ENCODE measurements around the gene PITPNM3. TPM values are rescaled to one million over a fixed set of nuclear protein-coding genes. Genes with fewer than 3 reads are reported as not detected.

Gene PITPNM3
- total RNA-seq, 1 experiment from 2014 or later = 0.84 TPM

- no peak for DNase-seq (ENCODE audit: extremely low read depth, low read depth)
These were observed 2.0 kb downstream of the PITPNM3 start for GRCh38 chr17:6554342-6554741.

GRCh38 chr17:6551869-6552531 is 4.4 kb downstream of the PITPNM3 start:
- no peak for DNase-seq (ENCODE audit: extremely low read depth, low read depth)

GRCh38 chr17:6551356-6551755 is 5.0 kb downstream of the PITPNM3 start:
- no peak for DNase-seq (ENCODE audit: extremely low read depth, low read depth)

GRCh38 chr17:6549384-6550036 is 6.8 kb downstream of the PITPNM3 start:
- no peak for DNase-seq (ENCODE audit: extremely low read depth, low read depth)

- DNase-seq (ENCODE audit: extremely low read depth, low read depth) = no peak
These were observed 7.6 kb downstream of the PITPNM3 start for GRCh38 chr17:6548578-6549330.

- DNase-seq (ENCODE audit: extremely low read depth, low read depth) = no peak
These were observed 8.3 kb downstream of the PITPNM3 start for GRCh38 chr17:6548034-6548433.

- DNase-seq (ENCODE audit: extremely low read depth, low read depth) = no peak
These were observed 9.0 kb downstream of the PITPNM3 start for GRCh38 chr17:6547336-6547735.

GRCh38 chr17:6546069-6546718 is 10.2 kb downstream of the PITPNM3 start:
- no peak for DNase-seq (ENCODE audit: extremely low read depth, low read depth)

GRCh38 chr17:6545291-6545690 is 11.1 kb downstream of the PITPNM3 start:
- DNase-seq (ENCODE audit: extremely low read depth, low read depth) = no peak

- DNase-seq (ENCODE audit: extremely low read depth, low read depth) = no peak
These were observed 12.4 kb downstream of the PITPNM3 start for GRCh38 chr17:6544011-6544370.

GRCh38 chr17:6543079-6544010 is 13.0 kb downstream of the PITPNM3 start:
- no peak for DNase-seq (ENCODE audit: extremely low read depth, low read depth)

GRCh38 chr17:6542577-6542976 is 13.8 kb downstream of the PITPNM3 start:
- DNase-seq (ENCODE audit: extremely low read depth, low read depth) = no peak

- DNase-seq (ENCODE audit: extremely low read depth, low read depth) = no peak
These were observed 14.5 kb downstream of the PITPNM3 start for GRCh38 chr17:6541886-6542285.

- DNase-seq (ENCODE audit: extremely low read depth, low read depth) = no peak
These were observed 16.5 kb downstream of the PITPNM3 start for GRCh38 chr17:6539871-6540270.

GRCh38 chr17:6536566-6537065 is 19.7 kb downstream of the PITPNM3 start:
- DNase-seq (ENCODE audit: extremely low read depth, low read depth) = no peak

- no peak for DNase-seq (ENCODE audit: extremely low read depth, low read depth)
These were observed 20.3 kb downstream of the PITPNM3 start for GRCh38 chr17:6536053-6536452.

GRCh38 chr17:6534846-6535514 is 21.4 kb downstream of the PITPNM3 start:
- no peak for DNase-seq (ENCODE audit: extremely low read depth, low read depth)

GRCh38 chr17:6532441-6532885 is 23.9 kb downstream of the PITPNM3 start:
- DNase-seq (ENCODE audit: extremely low read depth, low read depth) = no peak

- DNase-seq (ENCODE audit: extremely low read depth, low read depth) = no peak
These were observed 24.8 kb downstream of the PITPNM3 start for GRCh38 chr17:6531575-6531974.

Measured in NCI-H460 (cell line).